Smooth muscle cell (in vitro differentiated cells): Measurements from ENCODE around the gene CALN1. TPM values are rescaled to one million over a fixed set of nuclear protein-coding genes. Genes with fewer than 3 reads are reported as not detected.

Experiments used
- DNase-seq: peaks from one replicate; lab custom pipeline; 2025; ENCODE audit not compliant: unreplicated experiment; lab: John Stamatoyannopoulos, UW
- H2AFZ ChIP-seq: fragments of 200-600 bp; sonication (generic); 2 replicates; pipeline ENCODE4 v1.6.0; 2016; ENCODE audit warnings: antibody characterized with exemption, low read depth, mild to moderate bottlenecking
- H3F3A ChIP-seq: fragments of 200-600 bp; sonication (generic); 2 replicates; pipeline ENCODE4 v1.6.0; 2017; ENCODE audit warnings: antibody characterized with exemption, low read depth
- H3K27ac ChIP-seq: fragments of 200-600 bp; sonication (generic); 2 replicates; pipeline ENCODE4 v1.5.1; 2016; ENCODE audit warnings: low read depth, mild to moderate bottlenecking
- H3K27me3 ChIP-seq: fragments of 200-600 bp; sonication (generic); 2 replicates; pipeline ENCODE4 v1.6.1; 2016; ENCODE audit warnings: low read depth, mild to moderate bottlenecking
- H3K36me3 ChIP-seq: fragments of 200-600 bp; sonication (generic); 2 replicates; pipeline ENCODE4 v1.5.1; 2016; ENCODE audit warnings: low read depth
- H3K4me1 ChIP-seq: fragments of 200-600 bp; sonication (generic); 2 replicates; pipeline ENCODE4 v1.5.1; 2016; ENCODE audit warnings: low read depth
- H3K4me2 ChIP-seq: fragments of 200-600 bp; sonication (generic); 2 replicates; pipeline ENCODE4 v1.6.0; 2016; ENCODE audit warnings: mild to moderate bottlenecking
- H3K4me3 ChIP-seq: fragments of 200-600 bp; sonication (generic); 2 replicates; pipeline ENCODE4 v1.5.1; 2016; ENCODE audit warnings: mild to moderate bottlenecking
- H3K79me2 ChIP-seq: fragments of 200-600 bp; sonication (generic); 2 replicates; pipeline ENCODE4 v1.6.0; 2016; ENCODE audit warnings: low read depth, mild to moderate bottlenecking
- H3K9ac ChIP-seq: fragments of 200-600 bp; sonication (generic); 2 replicates; pipeline ENCODE4 v1.6.0; 2016; ENCODE audit warnings: low read depth
- H3K9me3 ChIP-seq: fragments of 200-600 bp; sonication (generic); replicated peaks from 2 replicates; pipeline ENCODE4 v1.5.1; 2016; ENCODE audit warnings: low read depth
- H4K20me1 ChIP-seq: fragments of 200-600 bp; sonication (generic); 2 replicates; pipeline ENCODE4 v1.6.0; 2016; ENCODE audit warnings: low read depth
- CTCF ChIP-seq: fragments of 200-600 bp; sonication (generic); IDR thresholded peaks from 2 replicates; pipeline ENCODE4 v1.5.1; 2017; ENCODE audit warnings: borderline replicate concordance, mild to moderate bottlenecking, antibody characterized with exemption; ENCODE audit not compliant: insufficient read depth, poor library complexity, severe bottlenecking
- WGBS: methylation state at CpG from one replicate; pipeline ENCODE4 v1.1.7; 2016; ENCODE audit warnings: low lambda C conversion rate; 5-methylcytosine and 5-hydroxymethylcytosine counted together
- polyA plus RNA-seq: library from polyadenylated mRNA; unstranded; fragments of >200 nt; fragmentation: Nextera tagmentation; extraction: Ambion mirVana; gene quantifications from 2 replicates; pipeline ENCODE4 v1.2.1, GENCODE V29; 2016
- total RNA-seq: library from RNA; depleted of rRNA; stranded (reverse); fragments of >200 nt; gene quantifications from 2 replicates; pipeline ENCODE4 v1.2.3, GENCODE V29; 2014

CALN1 gene
- total and polyA plus RNA-seq, 2 experiments from 2014 or later: not detected

GRCh38 chr7:72003236-72003635 is 408.9 kb downstream of the CALN1 start:
- Histone ChIP-seq H3K9me3 (no peaks in the 10 kb centered on the region), H3K4me3 (no peak overlapping the region), H2AFZ (no peak overlapping the region), H3K4me2 (no peak overlapping the region), H3K79me2 (no peaks in the 10 kb centered on the region), H3K4me1 (no peaks in the 10 kb centered on the region), H3K27me3 (peaks cover 14% of the 10 kb centered on the region), H4K20me1 (no peaks in the 10 kb centered on the region), H3F3A (no peaks in the 10 kb centered on the region), H3K9ac (no peak overlapping the region), H3K27ac (no peak overlapping the region), H3K36me3 (no peaks in the 10 kb centered on the region)
- DNase-seq: no peak
- TF ChIP-seq CTCF: no peak
- WGBS: 91% methylated on average over 6 of the region's 6 CpGs

GRCh38 chr7:71996141-71996540 is 416.0 kb downstream of the CALN1 start:
- no peak for DNase-seq
- H3K4me2 ChIP-seq: no peak overlapping the region
- no peak overlapping the region for H3K27ac ChIP-seq
- no peak overlapping the region for H3K4me3 ChIP-seq
- H3K9ac ChIP-seq: no peak overlapping the region
- no peaks in the 10 kb centered on the region for H3K9me3 ChIP-seq
- H4K20me1 ChIP-seq: no peaks in the 10 kb centered on the region
- H3K4me1 ChIP-seq: no peaks in the 10 kb centered on the region
- H3K79me2 ChIP-seq: no peaks in the 10 kb centered on the region
- peaks cover 3% of the 10 kb centered on the region for H3K27me3 ChIP-seq
- WGBS: 81% methylated on average over 2 of the region's 2 CpGs
- H2AFZ ChIP-seq: no peak overlapping the region
- no peaks in the 10 kb centered on the region for H3F3A ChIP-seq
- no peak for TF ChIP-seq CTCF
- no peaks in the 10 kb centered on the region for H3K36me3 ChIP-seq

GRCh38 chr7:71995111-71995510 is 417.0 kb downstream of the CALN1 start:
- no peak overlapping the region for H3K9ac ChIP-seq
- H3K9me3 ChIP-seq: no peaks in the 10 kb centered on the region
- 95% methylated on average over 7 of the region's 7 CpGs for WGBS
- no peak for TF ChIP-seq CTCF
- no peak overlapping the region for H3K27ac ChIP-seq
- H3K36me3 ChIP-seq: no peaks in the 10 kb centered on the region
- H3K27me3 ChIP-seq: peaks cover 3% of the 10 kb centered on the region
- no peak overlapping the region for H3K4me2 ChIP-seq
- H4K20me1 ChIP-seq: no peaks in the 10 kb centered on the region
- H3K79me2 ChIP-seq: no peaks in the 10 kb centered on the region
- H3K4me3 ChIP-seq: no peak overlapping the region
- H3K4me1 ChIP-seq: no peaks in the 10 kb centered on the region
- no peak overlapping the region for H2AFZ ChIP-seq
- DNase-seq: no peak
- no peaks in the 10 kb centered on the region for H3F3A ChIP-seq

- Histone ChIP-seq H3K79me2 (no peaks in the 10 kb centered on the region), H3K27ac (no peak overlapping the region), H3F3A (no peaks in the 10 kb centered on the region), H4K20me1 (no peaks in the 10 kb centered on the region), H3K4me1 (no peaks in the 10 kb centered on the region), H3K4me2 (no peak overlapping the region), H3K9me3 (no peaks in the 10 kb centered on the region), H3K27me3 (no peaks in the 10 kb centered on the region), H3K36me3 (no peaks in the 10 kb centered on the region), H2AFZ (no peak overlapping the region), H3K4me3 (no peak overlapping the region), H3K9ac (no peak overlapping the region)
- DNase-seq: no peak
- TF ChIP-seq CTCF: no peak
Observed at GRCh38 chr7:71991586-71991985, 420.6 kb downstream of the CALN1 start.
